HUES6 (cell line): ENCODE results near the gene JHY.
A peak's percentile ranks its signal among the peaks of the same experiment; 100 is the strongest.

Source experiments
- H3K27ac ChIP-seq: 2 replicates; pipeline ENCODE4 v1.7.0; 2013; ENCODE audit warnings: low read depth, mild to moderate bottlenecking, low read length, inconsistent platforms
- H3K27me3 ChIP-seq: 2 replicates; pipeline ENCODE4 v1.6.1; 2013; ENCODE audit warnings: low read length; ENCODE audit not compliant: control insufficient read depth, insufficient read depth
- H3K36me3 ChIP-seq: 2 replicates; pipeline ENCODE4 v1.6.1; 2013; ENCODE audit warnings: low read length; ENCODE audit not compliant: control insufficient read depth, insufficient read depth
- H3K4me1 ChIP-seq: 2 replicates; pipeline ENCODE4 v1.6.1; 2013; ENCODE audit warnings: low read length; ENCODE audit not compliant: control insufficient read depth, insufficient read depth
- H3K4me3 ChIP-seq: 2 replicates; pipeline ENCODE4 v1.5.1; 2013; ENCODE audit warnings: low read depth, low read length
- H3K9ac ChIP-seq: one replicate; pipeline ENCODE4 v1.6.1; 2013; ENCODE audit warnings: mild to moderate bottlenecking, low read length
- H3K9me3 ChIP-seq: 2 replicates; pipeline ENCODE4 v1.6.1; 2013; ENCODE audit warnings: low read depth, low read length; ENCODE audit not compliant: control insufficient read depth, insufficient read depth

JHY gene

GRCh38 chr11:122882189-122882856, at the start of gene JHY:
Gene JHY (plus strand): TSS chr11:122882759. CDS start chr11:122885850, 3,091 bp downstream.
- Histone ChIP-seq H3K4me3 (peak within 1 kb of the TSS; percentile 80), H3K27me3 (peaks cover 13% of the 10 kb centered on the region), H3K9ac (peak within 1 kb of the TSS; percentile 60), H3K9me3 (no peaks in the 10 kb centered on the region), H3K4me1 (peaks cover 28% of the 10 kb centered on the region), H3K36me3 (no peaks in the 10 kb centered on the region), H3K27ac (peak within 1 kb of the TSS; percentile 27; the same call in 1 of the 2 replicates)

- Histone ChIP-seq H3K4me1 (peaks cover 14% of the 10 kb centered on the region), H3K36me3 (no peaks in the 10 kb centered on the region), H3K9ac (no peak overlapping the region), H3K27ac (peak overlapping the region; percentile 74; the same call in 1 of the 2 replicates), H3K4me3 (no peak overlapping the region), H3K27me3 (no peaks in the 10 kb centered on the region), H3K9me3 (no peaks in the 10 kb centered on the region)
Observed at GRCh38 chr11:122833846-122834464, 48.6 kb upstream of the JHY start.

GRCh38 chr11:122836916-122837315, 45.6 kb upstream of the JHY start:
- Histone ChIP-seq H3K9ac (no peak overlapping the region), H3K9me3 (no peaks in the 10 kb centered on the region), H3K36me3 (no peaks in the 10 kb centered on the region), H3K4me1 (peaks cover 13% of the 10 kb centered on the region), H3K27me3 (no peaks in the 10 kb centered on the region), H3K27ac (no peak overlapping the region), H3K4me3 (no peak overlapping the region)

GRCh38 chr11:122837528-122838346, 44.8 kb upstream of the JHY start:
- no peak overlapping the region for H3K9ac ChIP-seq

GRCh38 chr11:122843281-122844141, 39.0 kb upstream of the JHY start:
- Histone ChIP-seq H3K27ac (no peak overlapping the region), H3K27me3 (no peaks in the 10 kb centered on the region), H3K4me1 (no peaks in the 10 kb centered on the region), H3K9me3 (no peaks in the 10 kb centered on the region), H3K36me3 (no peaks in the 10 kb centered on the region), H3K4me3 (no peak overlapping the region), H3K9ac (no peak overlapping the region)

More at GRCh38 chr11:122837528-122838346, 44.8 kb upstream of the JHY start:
- Histone ChIP-seq H3K4me1 (peaks cover 9% of the 10 kb centered on the region), H3K27ac (no peak overlapping the region), H3K27me3 (no peaks in the 10 kb centered on the region), H3K36me3 (no peaks in the 10 kb centered on the region), H3K9me3 (no peaks in the 10 kb centered on the region), H3K4me3 (no peak overlapping the region)

GRCh38 chr11:122847466-122847865, 35.1 kb upstream of the JHY start:
- no peak overlapping the region for H3K9ac ChIP-seq
- peaks cover 30% of the 10 kb centered on the region; the same call in 1 of the 2 replicates for H3K4me1 ChIP-seq
- no peak overlapping the region for H3K4me3 ChIP-seq
- H3K27me3 ChIP-seq, result no peaks in the 10 kb centered on the region
- no peaks in the 10 kb centered on the region for H3K9me3 ChIP-seq
- H3K27ac ChIP-seq, result no peak overlapping the region
- no peaks in the 10 kb centered on the region for H3K36me3 ChIP-seq

GRCh38 chr11:122848186-122848585, 34.4 kb upstream of the JHY start:
- Histone ChIP-seq H3K4me3 (no peak overlapping the region), H3K4me1 (peaks cover 35% of the 10 kb centered on the region; the same call in 1 of the 2 replicates), H3K36me3 (no peaks in the 10 kb centered on the region), H3K27ac (no peak overlapping the region), H3K9ac (no peak overlapping the region), H3K9me3 (no peaks in the 10 kb centered on the region), H3K27me3 (no peaks in the 10 kb centered on the region)

- Histone ChIP-seq H3K9me3 (no peaks in the 10 kb centered on the region), H3K36me3 (no peaks in the 10 kb centered on the region), H3K4me1 (peaks cover 40% of the 10 kb centered on the region), H3K27me3 (no peaks in the 10 kb centered on the region), H3K27ac (peak overlapping the region; percentile 66; the same call in 1 of the 2 replicates), H3K9ac (peak overlapping the region; percentile 50), H3K4me3 (no peak overlapping the region)
Observed at GRCh38 chr11:122850076-122850631, 32.4 kb upstream of the JHY start.

GRCh38 chr11:122851366-122851966, 31.1 kb upstream of the JHY start:
- H3K4me3 ChIP-seq, result no peak overlapping the region

More at GRCh38 chr11:122851366-122851966, 31.1 kb upstream of the JHY start:
- Histone ChIP-seq H3K4me1 (peaks cover 40% of the 10 kb centered on the region), H3K9me3 (no peaks in the 10 kb centered on the region), H3K36me3 (no peaks in the 10 kb centered on the region), H3K27me3 (no peaks in the 10 kb centered on the region), H3K27ac (no peak overlapping the region), H3K9ac (no peak overlapping the region)
